Suprapubic skin (tissue), 4 donors: Measurements from ENCODE around the gene DCAKD. TPM values are rescaled to one million over a fixed set of nuclear protein-coding genes. Genes with fewer than 3 reads are reported as not detected.

Experiments used
- DNase-seq, 2 donors: peaks; one replicate each; pipeline ENCODE4 v3.0.0-alpha.2; 2019; ENCODE audit warnings: low spot score in 2 of 2
- H3K27ac ChIP-seq: fragments of 200-600 bp; sonication (generic); one replicate; pipeline ENCODE4 v1.5.1; 2019
- H3K27me3 ChIP-seq: fragments of 200-600 bp; sonication (generic); one replicate; pipeline ENCODE4 v1.5.1; 2019
- H3K36me3 ChIP-seq: fragments of 200-600 bp; sonication (generic); one replicate; pipeline ENCODE4 v1.5.1; 2019
- H3K4me1 ChIP-seq: fragments of 200-600 bp; sonication (generic); one replicate; pipeline ENCODE4 v1.5.1; 2019
- H3K4me3 ChIP-seq: fragments of 200-600 bp; sonication (generic); one replicate; pipeline ENCODE4 v1.5.1; 2019; ENCODE audit warnings: mild to moderate bottlenecking
- H3K9me3 ChIP-seq: fragments of 200-600 bp; sonication (generic); one replicate; pipeline ENCODE4 v1.5.1; 2019
- CTCF ChIP-seq, 2 donors: fragments of 200-600 bp in 1 of 2; fragments of 450-650 bp in 1 of 2; sonication (generic) in 1 of 2; IDR thresholded peaks; one replicate each; pipeline ENCODE4 v1.5.1; 2016 to 2019; ENCODE audit warnings: antibody characterized with exemption in 2 of 2, mild to moderate bottlenecking in 1 of 2, moderate library complexity in 1 of 2
- EP300 ChIP-seq: sonication (generic); formaldehyde crosslinking; IDR thresholded peaks from one replicate; pipeline ENCODE4 v1.6.1; 2017; ENCODE audit warnings: antibody characterized with exemption
- POLR2A ChIP-seq, 2 donors: fragments of 450-650 bp; IDR thresholded peaks; one replicate each; pipeline ENCODE4 v1.6.1; 2017; ENCODE audit warnings: antibody characterized with exemption in 2 of 2, mild to moderate bottlenecking in 2 of 2, moderate library complexity in 2 of 2
- POLR2AphosphoS5 ChIP-seq, 3 donors: sonication (generic); formaldehyde crosslinking; IDR thresholded peaks; one replicate each; pipeline ENCODE4 v1.6.1; 2017; ENCODE audit warnings: antibody characterized with exemption in 3 of 3
- WGBS: methylation state at CpG from one replicate; pipeline ENCODE4 v1.1.5; 2018; 5-methylcytosine and 5-hydroxymethylcytosine counted together
- total RNA-seq, 4 donors: library from RNA; depleted of rRNA; stranded (reverse); fragments of >200 nt; gene quantifications; one replicate each; pipeline ENCODE4 v1.1.0, GENCODE V29; 2016

The DCAKD gene
- total RNA-seq, 4 donors from 2014 or later, result 49.1 to 68.5 (median 60.9) TPM

GRCh38 chr17:44979426-44979995, 71.9 kb downstream of the DCAKD start:
- 47% methylated on average over 9 of the region's 9 CpGs for WGBS
- H3K27me3 ChIP-seq, result peaks cover 39% of the 10 kb centered on the region
- no peaks in the 10 kb centered on the region for H3K36me3 ChIP-seq
- H3K9me3 ChIP-seq, result no peaks in the 10 kb centered on the region
- no peak overlapping the region for H3K4me3 ChIP-seq
- TF ChIP-seq POLR2AphosphoS5 (IDR thresholded peaks at IDR 0.05) (no peak), EP300 (no peak), CTCF (IDR thresholded peaks at IDR 0.05) (no peak), POLR2A (IDR thresholded peaks at IDR 0.05) (no peak)
- DNase-seq, result no peak
- H3K4me1 ChIP-seq, result no peaks in the 10 kb centered on the region
- no peak overlapping the region for H3K27ac ChIP-seq

- Histone ChIP-seq H3K4me1 (no peaks in the 10 kb centered on the region), H3K9me3 (no peaks in the 10 kb centered on the region), H3K4me3 (no peak overlapping the region), H3K36me3 (no peaks in the 10 kb centered on the region), H3K27me3 (peaks cover 39% of the 10 kb centered on the region), H3K27ac (no peak overlapping the region)
- DNase-seq, result no peak
- 89% methylated on average over 5 of the region's 5 CpGs for WGBS
- TF ChIP-seq CTCF (IDR thresholded peaks at IDR 0.05) (no peak), POLR2AphosphoS5 (IDR thresholded peaks at IDR 0.05) (no peak), EP300 (no peak), POLR2A (IDR thresholded peaks at IDR 0.05) (no peak)
Observed at GRCh38 chr17:44978807-44979206, 72.6 kb downstream of the DCAKD start.

- TF ChIP-seq POLR2AphosphoS5 (IDR thresholded peaks at IDR 0.05) (no peak), POLR2A (IDR thresholded peaks at IDR 0.05) (no peak), CTCF (IDR thresholded peaks at IDR 0.05) (no peak), EP300 (no peak)
- H3K27me3 ChIP-seq, result peaks cover 39% of the 10 kb centered on the region
- H3K9me3 ChIP-seq, result no peaks in the 10 kb centered on the region
- no peaks in the 10 kb centered on the region for H3K4me1 ChIP-seq
- no peak for DNase-seq
- no peaks in the 10 kb centered on the region for H3K36me3 ChIP-seq
- 58% methylated on average over 5 of the region's 7 CpGs for WGBS
- H3K27ac ChIP-seq, result no peak overlapping the region
- H3K4me3 ChIP-seq, result no peak overlapping the region
Observed at GRCh38 chr17:44977814-44978550, 73.5 kb downstream of the DCAKD start.

- no peak overlapping the region for H3K4me3 ChIP-seq
- H3K27me3 ChIP-seq, result peaks cover 39% of the 10 kb centered on the region
- DNase-seq, result no peak
- H3K4me1 ChIP-seq, result no peaks in the 10 kb centered on the region
- H3K36me3 ChIP-seq, result no peaks in the 10 kb centered on the region
- TF ChIP-seq CTCF (IDR thresholded peaks at IDR 0.05), result no peak
- TF ChIP-seq EP300, result no peak
- H3K27ac ChIP-seq, result no peak overlapping the region
- WGBS, result 78% methylated on average over 3 of the region's 3 CpGs
- H3K9me3 ChIP-seq, result no peaks in the 10 kb centered on the region
Observed at GRCh38 chr17:44977065-44977464, 74.4 kb downstream of the DCAKD start.

GRCh38 chr17:44976206-44976605, 75.2 kb downstream of the DCAKD start:
- WGBS, result 69% methylated on average over 4 of the region's 13 CpGs
- Histone ChIP-seq H3K27me3 (peaks cover 39% of the 10 kb centered on the region), H3K4me1 (no peaks in the 10 kb centered on the region), H3K9me3 (no peaks in the 10 kb centered on the region), H3K4me3 (no peak overlapping the region), H3K36me3 (no peaks in the 10 kb centered on the region), H3K27ac (no peak overlapping the region)
- TF ChIP-seq POLR2A (IDR thresholded peaks at IDR 0.05) (no peak), CTCF (IDR thresholded peaks at IDR 0.05) (no peak), EP300 (no peak), POLR2AphosphoS5 (IDR thresholded peaks at IDR 0.05) (no peak)
- no peak for DNase-seq
